HG03432 (cell line): ENCODE measurements around the gene MXRA7.
"Not testable (repeated sequence)": the region's sequence is repeated elsewhere in the genome, so short reads cannot be mapped to it uniquely, and the experiment has no call there.

Experiments used
- ATAC-seq: cut with Tn5 transposase; IDR thresholded peaks from one replicate; pipeline ENCODE4 v1.9.1; 2021; ENCODE audit warnings: mild to moderate bottlenecking, moderate library complexity; ENCODE audit not compliant: unreplicated experiment

MXRA7 gene

DNA sequence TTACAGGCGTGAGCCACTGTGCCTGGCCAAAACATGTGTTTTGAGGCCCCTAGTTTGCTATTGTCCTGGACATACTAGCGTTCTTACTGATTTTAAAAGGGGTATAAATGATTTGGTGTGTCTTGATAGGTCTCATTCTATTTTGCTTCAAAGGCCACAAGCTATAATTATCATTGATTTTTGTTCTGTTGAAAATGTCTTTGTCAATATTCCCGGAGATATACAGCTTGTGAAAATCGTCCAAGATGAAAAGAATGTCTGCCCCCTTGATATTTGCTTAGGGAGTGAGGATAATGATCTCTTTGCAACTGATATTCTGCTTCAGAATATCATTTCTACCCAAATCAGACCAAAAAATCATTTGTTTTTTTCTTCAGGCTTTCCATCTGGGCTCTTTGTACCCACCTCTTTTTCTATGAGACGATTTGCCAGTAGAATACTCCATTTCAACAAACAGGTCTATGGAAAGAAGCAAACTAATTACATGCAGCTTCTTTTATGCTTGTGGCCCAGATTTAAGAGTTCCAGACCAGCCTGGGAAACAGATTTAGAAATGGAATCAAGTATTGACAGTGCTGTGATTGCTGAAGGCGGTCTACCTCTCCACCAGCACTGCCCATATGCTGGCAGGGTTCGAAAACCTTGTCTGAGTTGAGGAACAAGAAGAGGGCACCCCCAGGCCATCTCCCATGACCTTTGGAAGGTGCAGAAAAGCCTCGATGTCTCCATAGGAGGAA lies 53.1 kb downstream of the MXRA7 start:
- no peak for ATAC-seq

DNA sequence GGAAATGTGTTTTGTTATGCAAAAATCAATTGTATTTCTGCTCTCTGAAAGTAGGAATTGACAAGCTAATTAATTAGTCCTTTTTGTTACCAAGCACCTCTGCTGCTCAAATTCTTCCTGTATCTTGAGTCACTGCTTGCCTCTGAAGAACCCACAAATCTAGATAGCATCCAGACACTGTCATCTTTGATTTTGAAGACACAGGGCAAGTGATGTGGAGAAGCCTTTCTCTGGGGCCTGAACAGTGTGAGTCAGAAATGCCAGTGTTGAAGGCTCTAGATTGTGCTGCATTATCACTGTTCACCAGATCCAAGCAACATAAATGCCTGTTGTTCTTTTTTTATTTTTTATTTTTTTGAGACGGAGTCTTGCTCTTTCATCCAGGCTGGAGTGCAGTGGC lies 56.4 kb downstream of the MXRA7 start:
- ATAC-seq = no peak

DNA sequence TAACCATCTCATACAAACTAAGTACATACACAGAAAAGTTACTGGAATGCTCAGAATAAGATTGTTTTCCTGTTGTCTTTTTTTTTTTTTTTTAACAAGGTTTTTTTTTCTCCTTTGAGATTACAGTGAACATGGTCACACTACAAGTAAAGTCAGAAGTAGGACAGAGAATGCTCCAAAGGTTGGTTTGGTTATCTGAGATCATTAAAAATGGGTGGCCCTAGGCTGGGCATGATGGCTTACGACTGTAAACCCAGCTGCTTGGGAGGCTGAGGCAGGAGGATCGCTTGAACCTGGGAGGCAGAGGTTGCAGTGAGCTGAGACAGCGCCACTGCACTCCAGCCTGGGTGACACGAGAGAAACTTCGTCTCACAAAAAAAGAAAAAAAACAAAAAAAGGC lies 60.3 kb downstream of the MXRA7 start:
- no peak for ATAC-seq

DNA sequence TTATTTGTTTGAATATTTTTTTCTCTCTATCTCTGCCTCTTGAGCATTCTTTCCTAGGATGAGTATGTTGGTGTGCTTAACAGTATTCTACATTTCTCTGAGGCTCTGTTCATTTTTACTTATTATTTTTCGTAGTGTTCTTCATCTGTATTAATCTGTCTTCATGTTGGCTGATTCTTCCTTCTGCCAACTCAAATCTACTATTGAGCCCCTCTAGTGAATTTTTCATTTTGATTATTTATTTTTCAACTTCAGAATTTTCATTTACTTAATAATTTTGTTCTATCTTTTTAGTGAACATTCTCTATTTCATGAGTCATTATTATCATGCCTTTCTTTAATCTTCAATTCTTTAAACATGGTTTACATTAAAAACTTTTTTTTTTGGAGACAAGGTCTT lies 64.1 kb downstream of the MXRA7 start:
- no peak for ATAC-seq

DNA sequence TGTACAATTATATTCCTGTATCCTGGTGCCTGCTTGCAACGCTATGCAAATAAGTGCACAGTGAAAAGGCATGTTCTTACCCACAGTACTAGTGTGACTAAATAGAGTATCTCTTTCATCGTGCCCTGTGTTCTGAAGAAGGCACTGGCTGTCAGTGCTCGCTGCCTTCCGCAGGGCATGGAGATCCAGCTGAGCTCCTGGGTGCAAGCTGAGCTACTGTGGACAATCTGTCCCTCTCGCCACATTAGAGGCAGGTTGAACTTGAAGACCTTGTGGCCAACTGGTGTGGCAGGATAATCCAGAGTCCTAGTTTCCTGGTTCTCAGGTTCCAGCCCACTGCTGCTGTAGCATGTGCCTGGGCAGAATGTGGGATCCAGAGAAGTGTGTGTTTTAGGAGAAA lies 65.3 kb downstream of the MXRA7 start:
- no peak for ATAC-seq

DNA sequence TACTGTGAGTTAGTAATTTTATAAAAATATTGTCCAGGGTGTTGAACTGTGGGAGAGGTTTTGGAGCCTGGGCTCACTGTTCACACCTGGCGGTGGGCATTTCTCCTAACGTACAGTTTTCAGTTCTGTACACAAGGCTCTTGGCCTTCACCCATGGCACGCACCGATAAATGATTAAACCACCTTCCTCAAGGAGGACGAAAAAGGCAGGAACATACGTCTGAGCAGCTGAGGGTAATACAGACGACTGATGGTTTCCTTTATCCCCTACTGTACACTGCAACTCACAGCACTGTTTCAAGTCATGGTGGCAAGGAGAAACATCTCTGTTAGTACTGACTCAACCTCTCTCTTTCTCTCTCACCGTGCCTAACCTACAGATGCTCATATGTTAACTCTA lies 65.8 kb downstream of the MXRA7 start:
- no peak for ATAC-seq

DNA sequence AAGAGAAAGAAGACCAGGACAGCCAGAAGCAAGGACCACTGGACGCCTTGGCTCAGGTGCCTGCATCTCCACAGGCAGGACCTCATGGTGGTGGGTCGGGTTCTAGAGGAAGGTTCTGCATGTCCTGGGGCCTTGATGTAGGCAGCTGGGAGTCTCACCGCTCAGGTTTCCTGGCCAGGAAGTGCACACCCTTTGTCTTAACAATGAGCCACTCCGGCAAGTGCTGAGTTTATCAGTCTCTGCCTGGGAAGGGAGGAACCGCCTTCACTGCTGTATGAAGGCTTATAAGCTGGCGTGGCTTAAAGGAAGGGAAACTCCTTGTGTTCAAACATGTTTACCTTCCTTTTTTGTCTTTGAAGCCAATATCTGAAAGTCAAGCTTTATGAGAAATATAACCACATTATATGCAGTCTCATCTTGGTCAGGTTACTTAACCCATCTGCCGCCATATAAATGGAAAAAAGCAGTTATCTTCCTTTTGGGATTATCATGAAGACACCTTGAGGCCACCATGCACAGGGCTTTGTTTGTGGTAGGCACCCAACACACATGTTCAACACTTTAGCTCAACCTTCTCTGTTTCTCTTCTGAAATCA lies 67.1 kb downstream of the MXRA7 start, which contains the start of gene ST6GALNAC1:
TSS of gene ST6GALNAC1 (minus strand) at position 205 of the 596 bp plus-strand sequence. CDS start at position 86, 119 bp downstream.
- no peak for ATAC-seq

DNA sequence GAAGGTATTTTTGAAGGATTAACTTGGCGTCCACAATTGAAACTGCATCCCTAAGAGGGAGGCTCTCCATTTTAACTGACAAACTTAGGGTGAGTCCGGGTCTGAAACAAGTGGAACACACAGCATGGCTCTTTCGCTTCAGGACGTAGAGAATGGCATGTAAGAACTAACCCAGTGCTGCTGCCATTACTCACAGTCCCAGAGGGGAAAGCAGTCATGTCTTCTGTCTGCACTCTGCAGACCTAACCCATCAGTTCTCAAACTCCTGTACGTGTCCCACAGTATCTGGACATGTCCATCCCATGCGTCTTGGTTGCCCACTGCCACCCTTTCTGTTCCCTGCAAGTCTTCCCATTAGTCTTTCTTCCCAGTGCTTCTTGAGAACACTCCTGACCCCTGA lies 67.8 kb downstream of the MXRA7 start:
- no peak for ATAC-seq

DNA sequence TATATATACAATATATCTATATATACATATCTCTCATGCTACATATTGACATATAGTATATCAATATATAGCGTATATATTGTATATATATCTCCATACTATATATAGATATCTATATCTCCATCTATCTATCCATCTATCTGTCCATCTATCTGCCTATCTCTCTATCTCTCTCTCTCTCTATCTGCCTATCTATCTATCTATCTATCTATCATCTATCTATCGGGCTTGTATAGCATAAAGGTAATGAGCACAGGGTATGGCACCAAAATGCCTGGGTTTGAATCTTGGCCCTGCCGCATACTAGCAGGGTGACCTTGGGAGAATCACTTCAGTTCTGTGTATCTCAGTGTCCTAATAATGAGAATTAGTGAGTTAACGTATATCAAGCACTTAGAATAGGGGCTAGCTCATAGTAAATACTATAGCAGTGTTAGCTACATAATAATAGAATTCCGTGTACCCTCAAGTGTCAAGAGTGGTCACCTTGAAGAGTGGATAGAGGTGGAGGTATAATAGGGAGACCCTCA lies 68.7 kb downstream of the MXRA7 start:
- no peak for ATAC-seq

DNA sequence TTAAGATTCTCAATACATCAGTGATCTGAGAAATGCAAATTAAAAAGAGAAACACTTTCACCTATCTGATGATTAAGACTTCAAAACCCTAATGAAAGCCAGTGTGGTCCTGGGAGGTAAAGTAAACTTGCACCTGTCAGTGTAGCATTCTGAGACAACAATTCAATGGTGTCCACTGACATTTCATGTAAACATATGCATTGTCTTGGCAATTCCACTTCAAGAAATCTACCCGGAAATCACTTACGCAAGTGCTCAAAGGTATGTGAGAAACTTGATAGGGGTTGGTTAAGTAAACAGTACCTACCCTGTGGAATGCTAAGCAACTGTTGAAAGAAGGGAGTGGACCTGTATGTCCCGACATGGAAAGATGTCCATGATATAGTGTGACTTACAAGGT lies 69.3 kb downstream of the MXRA7 start:
- no peak for ATAC-seq

DNA sequence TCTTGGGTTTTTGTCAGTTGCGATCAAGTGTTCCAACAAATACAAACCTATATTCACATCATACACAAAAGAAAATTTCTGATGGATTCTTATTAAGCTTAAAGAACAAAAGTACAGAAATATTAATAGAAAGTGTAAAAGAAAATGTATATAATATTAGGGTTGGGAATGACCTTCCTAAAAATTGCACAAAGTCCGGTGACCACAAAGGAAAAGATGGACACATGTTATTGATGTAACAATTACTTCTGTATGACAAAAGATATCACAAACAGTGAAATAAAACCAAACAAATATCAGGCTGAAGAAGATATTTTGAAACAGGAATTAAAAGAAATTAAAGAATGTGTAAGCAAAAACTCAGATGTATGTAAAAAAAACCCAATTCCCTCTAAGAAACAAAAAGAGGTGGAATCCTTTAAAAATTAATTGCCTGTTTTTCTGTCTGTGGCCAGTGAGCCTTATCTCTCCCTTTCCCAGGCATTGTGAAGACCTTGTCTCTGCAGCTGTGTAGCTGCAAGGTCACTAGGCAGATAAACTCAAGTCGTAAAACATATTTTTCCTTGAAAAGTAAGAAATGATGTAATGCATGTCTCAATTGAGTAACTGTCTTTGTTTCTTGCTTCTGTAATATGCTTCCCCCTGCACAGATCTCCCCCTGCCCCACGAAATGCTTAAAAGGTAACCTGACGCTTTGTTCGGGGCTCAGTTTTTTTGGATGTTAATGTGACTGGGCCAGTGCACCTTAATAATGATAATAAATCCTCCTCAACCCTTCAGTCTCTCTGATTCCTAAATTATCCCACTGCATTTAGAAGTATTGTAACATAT lies 70.0 kb downstream of the MXRA7 start:
- no peak for ATAC-seq

DNA sequence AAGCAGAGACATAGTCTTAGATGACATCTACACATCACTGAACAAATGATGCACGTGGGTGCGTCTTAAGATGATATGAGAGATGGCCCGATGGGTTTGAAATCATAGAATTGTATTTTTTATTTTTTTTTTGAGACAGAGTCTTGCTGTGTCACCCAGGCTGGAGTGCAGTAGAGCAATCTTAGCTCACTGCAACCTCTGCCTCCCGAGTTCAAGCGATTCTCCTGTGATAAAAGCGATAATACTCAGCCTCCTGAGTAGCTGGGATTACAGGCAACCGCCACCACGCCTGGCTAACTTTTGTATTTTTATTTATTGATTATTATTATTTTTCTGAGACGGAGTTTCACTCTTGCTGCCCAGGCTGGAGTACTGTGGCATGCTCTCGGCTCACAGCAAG lies 72.5 kb downstream of the MXRA7 start:
- no peak for ATAC-seq

DNA sequence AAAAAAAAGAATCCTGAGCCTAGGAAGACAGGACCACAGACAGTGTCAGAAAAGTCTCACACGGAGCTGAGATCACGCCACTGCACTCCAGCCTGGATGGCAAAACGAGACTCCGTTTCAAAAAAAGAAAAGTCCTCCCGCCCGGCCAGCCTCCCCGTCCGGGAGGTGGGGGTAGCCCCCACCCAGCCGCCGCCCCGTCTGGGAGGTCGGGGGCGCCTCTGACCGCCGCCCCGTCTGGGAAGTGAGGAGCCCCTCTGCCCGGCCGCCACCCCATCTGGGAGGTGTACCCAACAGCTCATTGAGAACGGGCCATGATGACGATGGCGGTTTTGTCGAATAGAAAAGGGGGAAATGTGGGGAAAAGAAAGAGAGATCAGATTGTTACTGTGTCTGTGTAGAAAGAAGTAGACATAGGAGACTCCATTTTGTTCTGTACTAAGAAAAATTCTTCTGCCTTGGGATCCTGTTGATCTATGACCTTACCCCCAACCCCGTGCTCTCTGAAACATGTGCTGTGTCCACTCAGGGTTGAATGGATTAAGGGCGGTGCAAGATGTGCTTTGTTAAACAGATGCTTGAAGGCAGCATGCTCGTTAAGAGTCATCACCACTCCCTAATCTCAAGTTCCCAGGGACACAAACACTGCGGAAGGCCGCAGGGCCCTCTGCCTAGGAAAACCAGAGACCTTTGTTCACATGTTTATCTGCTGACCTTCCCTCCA lies 74.1 kb downstream of the MXRA7 start:
- ATAC-seq = not testable (repeated sequence)

DNA sequence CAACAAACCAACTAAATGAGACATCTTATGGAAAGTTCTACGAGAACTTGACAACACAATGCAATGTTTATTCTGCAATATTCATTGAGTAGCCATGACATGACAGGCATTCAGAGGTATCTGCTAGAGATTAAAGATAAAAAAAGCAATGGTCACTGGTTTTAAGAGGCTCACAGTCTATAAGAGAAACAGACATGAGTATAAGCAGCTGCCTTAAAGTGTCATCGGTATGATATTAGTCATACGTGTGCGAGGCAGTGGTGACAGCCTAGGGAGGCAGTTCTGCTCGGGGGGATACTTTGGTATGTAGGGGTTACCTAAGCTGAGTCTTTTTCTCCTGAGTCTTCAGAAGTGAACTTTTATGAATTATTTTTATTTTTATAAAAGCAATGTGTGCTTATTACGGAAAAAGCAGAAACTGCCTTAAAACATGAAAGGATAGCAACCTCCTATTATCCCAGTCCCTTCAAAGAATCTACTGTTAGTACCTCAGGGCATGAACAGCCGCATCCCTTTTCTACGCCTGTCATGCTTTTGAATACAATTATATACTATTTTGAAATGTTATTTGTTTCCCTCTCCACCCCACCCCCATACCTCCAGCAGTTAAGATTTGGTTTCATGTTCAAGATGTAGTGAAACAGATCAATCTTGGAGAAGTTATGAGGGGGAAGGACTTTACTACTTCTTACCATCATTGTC lies 75.0 kb downstream of the MXRA7 start:
- ATAC-seq = no peak

DNA sequence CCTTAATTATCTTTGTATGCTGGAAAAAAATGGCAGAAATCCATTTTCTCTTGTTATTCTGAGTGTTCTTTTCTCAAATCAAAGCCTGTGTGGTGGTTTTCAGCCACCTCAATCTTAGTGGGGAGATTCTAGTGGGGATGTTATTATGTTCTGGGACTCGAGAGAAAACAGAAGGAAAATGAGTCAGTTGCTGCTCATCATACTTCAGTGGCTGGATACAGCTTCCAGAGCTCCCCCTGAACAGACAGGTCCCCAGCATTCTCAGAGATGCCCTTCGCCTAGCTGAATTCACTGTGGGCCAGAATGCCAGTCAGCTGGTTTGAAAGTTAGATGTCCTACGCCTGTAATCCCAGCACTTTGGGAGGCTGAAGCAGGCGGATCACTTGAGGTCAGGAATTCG lies 75.7 kb downstream of the MXRA7 start:
- ATAC-seq = no peak

DNA sequence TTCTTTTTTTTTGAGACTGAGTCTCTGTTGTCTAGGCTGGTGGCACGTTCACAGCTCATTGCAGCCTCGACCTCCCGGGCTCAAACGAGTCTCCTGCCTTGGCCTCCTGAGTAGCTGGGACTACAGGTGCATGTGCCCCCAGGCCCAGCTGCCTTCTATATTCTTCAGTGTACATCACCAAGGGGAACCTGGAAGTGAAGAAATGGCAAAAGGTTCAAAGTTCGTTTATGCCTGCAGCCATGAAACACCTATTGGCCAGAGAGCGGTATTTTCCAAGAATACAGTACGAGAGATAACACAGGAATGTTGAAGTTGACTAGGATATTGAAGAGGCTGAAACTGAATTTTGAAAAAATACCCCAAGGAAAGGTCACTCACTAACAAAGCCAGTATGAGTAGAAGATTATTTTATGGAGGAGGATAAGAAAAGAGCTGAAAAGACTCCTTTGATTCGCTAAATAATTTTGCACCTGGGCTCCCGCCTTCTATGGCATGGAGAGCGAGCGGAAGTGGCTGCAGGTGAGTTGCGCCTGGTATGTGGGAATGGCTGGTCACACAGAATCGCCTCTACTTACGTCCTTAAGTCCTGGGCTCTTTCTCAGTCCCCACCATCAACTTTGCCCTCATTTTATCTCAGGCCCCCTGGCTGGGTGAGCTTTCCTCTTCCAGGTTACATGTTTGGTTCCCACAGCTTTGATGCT lies 77.0 kb downstream of the MXRA7 start:
- ATAC-seq = no peak

DNA sequence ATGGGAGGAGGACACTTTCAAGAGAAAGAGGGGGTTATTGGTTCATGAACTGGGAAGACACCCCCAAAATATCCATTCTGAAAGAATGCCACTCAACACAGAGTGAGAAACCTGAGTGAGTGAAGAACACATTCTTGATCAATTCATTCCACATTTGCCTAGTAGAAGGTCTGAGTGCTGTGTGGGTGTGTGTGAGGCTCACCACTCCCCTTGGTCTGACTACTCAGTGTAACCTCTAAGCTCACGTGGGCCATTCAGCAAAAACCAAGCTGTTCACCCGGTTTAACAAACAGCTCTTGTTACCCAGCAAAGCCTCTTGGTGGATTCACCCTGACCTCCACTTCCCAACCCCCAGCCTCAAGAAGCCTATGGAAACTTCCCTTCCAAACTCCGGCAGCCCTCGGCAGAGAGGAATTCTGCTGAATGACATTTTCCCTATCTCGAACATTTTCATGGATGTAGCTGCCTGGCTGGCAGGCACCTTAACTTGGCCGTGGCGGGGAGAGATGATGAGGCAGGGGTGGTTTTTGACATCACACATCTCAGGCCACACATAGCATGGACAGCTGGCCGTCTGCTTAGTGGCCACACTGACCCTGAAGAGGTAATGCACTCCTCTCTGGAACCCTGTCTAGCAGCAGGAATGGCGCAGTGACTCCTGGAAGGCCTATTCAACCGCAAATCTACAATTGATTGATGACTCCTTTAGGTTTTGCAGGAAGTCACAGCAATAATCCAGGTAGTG lies 78.8 kb downstream of the MXRA7 start:
- no peak for ATAC-seq

DNA sequence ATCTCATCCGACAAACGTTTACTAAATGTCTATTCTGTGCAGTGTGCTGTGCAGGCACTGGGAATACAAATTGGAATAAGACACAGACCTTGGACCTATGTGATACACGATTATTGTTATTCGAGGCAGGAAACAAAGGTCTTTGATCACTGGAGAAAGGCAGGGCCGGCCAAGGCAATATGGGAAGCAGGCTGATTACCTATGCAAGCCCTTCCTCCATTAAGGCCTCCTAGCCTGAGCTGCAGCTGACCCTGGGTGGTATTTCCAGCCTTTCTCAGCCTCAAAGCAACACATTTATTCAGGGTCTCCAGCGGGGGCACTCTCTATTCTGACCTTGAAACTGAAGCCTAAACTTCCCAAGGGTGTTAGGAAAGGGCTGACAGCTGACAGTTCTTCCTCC lies 80.6 kb downstream of the MXRA7 start:
- ATAC-seq = no peak
